ENCODE results near the gene SCUBE2. TPM values are rescaled to one million over a fixed set of nuclear protein-coding genes. Genes with fewer than 3 reads are reported as not detected.

Gene SCUBE2
- total RNA-seq, 2 donors from 2014 or later: 6.6 to 40.0 TPM

DNA sequence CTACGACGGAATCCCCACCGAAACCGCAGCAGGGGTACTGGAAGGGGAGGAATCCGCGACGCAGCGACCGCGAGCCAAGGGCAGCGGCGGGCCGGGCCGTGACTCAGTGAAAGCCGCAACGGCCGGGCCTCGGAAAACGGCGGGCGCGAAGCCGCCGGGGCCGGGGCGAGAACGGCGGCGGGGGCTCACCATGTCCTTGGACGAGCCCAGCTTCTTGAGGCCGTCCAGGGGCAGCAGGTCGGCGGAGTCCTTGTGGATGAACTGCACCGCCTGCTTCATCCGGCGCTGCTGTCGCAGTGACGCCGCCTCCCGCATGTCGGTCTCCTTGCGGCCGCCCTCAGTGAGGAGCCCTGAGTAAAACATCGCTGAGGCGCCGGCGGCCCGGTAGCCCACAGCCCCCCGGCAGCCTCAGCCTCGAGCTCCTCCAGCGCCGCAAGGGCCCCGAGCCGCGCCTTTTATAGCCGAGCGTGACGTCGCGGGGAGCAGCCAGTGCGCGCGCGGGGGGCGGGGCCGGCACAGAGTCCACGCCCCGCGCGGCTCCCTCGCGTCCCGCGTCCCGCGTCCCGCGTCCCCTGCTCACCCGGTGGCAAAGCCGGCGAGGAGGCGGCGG is 87.7 kb downstream of the SCUBE2 start, which contains the start of gene NRIP3:
NRIP3 (minus strand) TSS at position 429 of the 610 bp plus-strand sequence; CDS start at position 363, 66 bp downstream.
- ATAC-seq (peak; percentile 80), DNase-seq (peak; percentile 66 to 76 (median 68))
- 2 to 10% methylated on average over 7 to 51 of the region's 83 CpGs for WGBS, 2 donors
- H3K27me3 ChIP-seq: peaks cover 0 to 17% of the 10 kb centered on the region in 2 donors
- no peak within 1 kb of the TSS for H3K27ac ChIP-seq
- intact Hi-C loops (cut with DNase I): no loop called here
- no peaks in the 10 kb centered on the region for H3K36me3 ChIP-seq (replicated peaks in 1 of 2; ENCODE audit: insufficient read depth in 1 of 2, low read depth in 2 of 2)
- TF ChIP-seq, protein P1, sequence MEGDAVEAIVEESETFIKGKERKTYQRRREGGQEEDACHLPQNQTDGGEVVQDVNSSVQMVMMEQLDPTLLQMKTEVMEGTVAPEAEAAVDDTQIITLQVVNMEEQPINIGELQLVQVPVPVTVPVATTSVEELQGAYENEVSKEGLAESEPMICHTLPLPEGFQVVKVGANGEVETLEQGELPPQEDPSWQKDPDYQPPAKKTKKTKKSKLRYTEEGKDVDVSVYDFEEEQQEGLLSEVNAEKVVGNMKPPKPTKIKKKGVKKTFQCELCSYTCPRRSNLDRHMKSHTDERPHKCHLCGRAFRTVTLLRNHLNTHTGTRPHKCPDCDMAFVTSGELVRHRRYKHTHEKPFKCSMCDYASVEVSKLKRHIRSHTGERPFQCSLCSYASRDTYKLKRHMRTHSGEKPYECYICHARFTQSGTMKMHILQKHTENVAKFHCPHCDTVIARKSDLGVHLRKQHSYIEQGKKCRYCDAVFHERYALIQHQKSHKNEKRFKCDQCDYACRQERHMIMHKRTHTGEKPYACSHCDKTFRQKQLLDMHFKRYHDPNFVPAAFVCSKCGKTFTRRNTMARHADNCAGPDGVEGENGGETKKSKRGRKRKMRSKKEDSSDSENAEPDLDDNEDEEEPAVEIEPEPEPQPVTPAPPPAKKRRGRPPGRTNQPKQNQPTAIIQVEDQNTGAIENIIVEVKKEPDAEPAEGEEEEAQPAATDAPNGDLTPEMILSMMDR (IDR thresholded peaks at IDR 0.05): no peak
- TF ChIP-seq POLR2A (IDR thresholded peaks at IDR 0.05): peak in 2 of 3 donors; percentile 17 to 25
- no peaks in the 10 kb centered on the region for H3K9me3 ChIP-seq
- H3K4me3 ChIP-seq: peak within 1 kb of the TSS in 1 of 2 donors; percentile 21
- H3K4me1 ChIP-seq: peaks cover 17% of the 10 kb centered on the region

DNA sequence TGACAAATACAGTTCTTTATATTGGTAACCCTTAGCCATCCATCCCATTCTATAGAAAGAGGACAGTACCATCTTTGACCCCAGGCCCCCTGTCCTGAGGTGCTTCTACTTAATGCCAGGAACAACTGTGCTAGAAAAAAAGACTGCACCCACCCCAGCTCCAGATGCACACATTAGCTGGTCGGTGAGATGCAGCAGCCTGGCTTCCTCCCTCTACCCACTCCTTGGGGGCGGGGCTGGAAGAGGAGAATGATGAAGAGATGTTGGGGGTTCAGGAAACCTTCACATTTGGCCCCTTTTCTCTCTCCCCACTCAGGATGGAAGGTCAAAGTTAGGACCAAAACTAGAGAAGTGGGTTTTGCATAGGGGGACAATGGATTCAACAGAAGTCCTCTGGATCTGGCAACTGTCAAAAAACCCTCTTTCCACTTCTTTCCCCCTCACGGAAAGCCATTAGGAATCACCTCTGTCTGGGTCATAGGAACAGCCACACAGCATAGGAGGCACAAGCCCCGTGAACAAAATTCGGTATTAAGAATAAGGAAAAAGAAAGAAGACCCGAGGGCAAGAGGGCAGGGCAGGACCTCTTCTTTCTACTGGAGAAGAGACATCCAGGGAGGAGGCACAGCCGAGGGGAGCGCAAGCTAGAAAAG is 88.4 kb downstream of the SCUBE2 start:
- Histone ChIP-seq H3K4me3 (no peak overlapping the region), H3K27ac (no peak overlapping the region), H3K4me1 (peaks cover 17% of the 10 kb centered on the region), H3K9me3 (no peaks in the 10 kb centered on the region), H3K36me3 (replicated peaks in 1 of 2; ENCODE audit: insufficient read depth in 1 of 2, low read depth in 2 of 2) (no peaks in the 10 kb centered on the region), H3K27me3 (peaks cover 0 to 17% of the 10 kb centered on the region in 2 donors)
- ATAC-seq: no peak
- 12 to 16% methylated on average over 8 of the region's 8 CpGs for WGBS, 2 donors
- no peak for DNase-seq
- intact Hi-C loops (cut with DNase I): no loop called here
- no peak for TF ChIP-seq POLR2A (IDR thresholded peaks at IDR 0.05)
- TF ChIP-seq, protein P1 (IDR thresholded peaks at IDR 0.05): no peak

DNA sequence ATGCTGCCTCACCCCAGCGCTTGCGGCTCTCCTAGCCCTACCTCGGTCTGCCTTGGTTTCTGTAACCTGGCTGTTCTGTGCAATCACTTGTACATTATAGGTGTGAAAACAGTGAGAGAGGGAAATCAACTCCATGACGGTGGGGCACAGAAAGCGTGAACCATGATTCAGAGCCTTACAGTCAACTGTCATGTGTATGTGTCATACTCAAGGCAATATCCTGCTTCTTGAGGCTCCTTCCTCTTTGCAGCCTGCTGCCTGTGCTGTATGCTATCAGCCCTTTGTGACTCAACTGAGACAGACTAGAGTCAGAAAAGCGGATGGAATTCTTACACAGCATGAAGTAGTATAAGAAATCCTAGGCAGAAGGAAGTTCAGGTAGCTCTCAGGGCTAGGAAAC is 89.7 kb downstream of the SCUBE2 start:
- peak in 1 of 4 donors; percentile 38 for DNase-seq
- Histone ChIP-seq H3K4me1 (peaks cover 17% of the 10 kb centered on the region), H3K27me3 (peaks cover 0 to 17% of the 10 kb centered on the region in 2 donors), H3K27ac (no peak overlapping the region), H3K9me3 (no peaks in the 10 kb centered on the region), H3K36me3 (replicated peaks in 1 of 2; ENCODE audit: insufficient read depth in 1 of 2, low read depth in 2 of 2) (no peaks in the 10 kb centered on the region), H3K4me3 (no peak overlapping the region)
- no peak for ATAC-seq
- no peak for TF ChIP-seq POLR2A (IDR thresholded peaks at IDR 0.05)
- TF ChIP-seq, protein P1 (IDR thresholded peaks at IDR 0.05): no peak
- intact Hi-C loops (cut with DNase I): no loop called here
- 64 to 65% methylated on average over 6 of the region's 6 CpGs for WGBS, 2 donors

DNA sequence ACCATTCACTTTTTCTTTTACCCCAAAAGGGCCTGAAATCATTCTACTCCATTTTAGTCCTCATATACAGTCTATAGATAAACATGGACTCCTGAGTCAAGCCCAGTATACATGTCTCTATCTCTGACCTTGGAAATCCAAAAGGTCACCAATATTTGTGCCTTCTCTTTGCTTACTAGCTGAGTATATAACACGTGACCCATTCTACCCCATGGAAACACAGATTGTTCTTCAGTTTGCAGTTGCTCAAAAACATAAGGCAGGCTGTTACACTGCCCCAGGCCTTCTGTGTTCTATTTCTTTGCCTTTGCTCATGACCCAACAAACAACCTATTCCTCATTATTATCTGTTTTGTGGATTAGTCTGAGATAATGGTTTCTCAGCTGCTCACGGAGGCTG is 93.4 kb downstream of the SCUBE2 start:
- H3K27me3 ChIP-seq: peaks cover 0 to 15% of the 10 kb centered on the region in 2 donors
- intact Hi-C loops (cut with DNase I): no loop called here
- TF ChIP-seq, protein P1 (IDR thresholded peaks at IDR 0.05): no peak
- no peak for TF ChIP-seq POLR2A (IDR thresholded peaks at IDR 0.05)
- H3K36me3 ChIP-seq (replicated peaks in 1 of 2; ENCODE audit: insufficient read depth in 1 of 2, low read depth in 2 of 2): no peaks in the 10 kb centered on the region
- H3K4me3 ChIP-seq: no peak overlapping the region
- ATAC-seq (no peak), DNase-seq (no peak)
- no peak overlapping the region for H3K27ac ChIP-seq
- H3K4me1 ChIP-seq: peaks cover 2% of the 10 kb centered on the region
- H3K9me3 ChIP-seq: no peaks in the 10 kb centered on the region
- 72 to 84% methylated on average over 2 of the region's 2 CpGs for WGBS, 2 donors

Data from body of pancreas (tissue), 4 donors.